Fibroblast of lung (primary cell): ENCODE results near the gene UGT2A3.

Source experiments
- CTCF ChIP-seq, 2 donors: IDR thresholded peaks in 1 of 2; conservative IDR thresholded peaks in 1 of 2; 1 replicate in 1 of 2; 2 replicates in 1 of 2; pipeline ENCODE4 v1.5.1; 2011 to 2012; ENCODE audit warnings: low read length in 2 of 2, control low read depth in 1 of 2, inconsistent platforms in 1 of 2, low read depth in 1 of 2, mild to moderate bottlenecking in 1 of 2
- EZH2 ChIP-seq: IDR thresholded peaks from 2 replicates; pipeline ENCODE4 v1.5.1; 2012; ENCODE audit warnings: low read length, control low read depth, mild to moderate bottlenecking; ENCODE audit errors: missing control alignments

GRCh38 chr4:68951078-68951805 lies at the start of gene UGT2A3:
- TF ChIP-seq CTCF (conservative IDR thresholded peaks at IDR 0.05 in 1 of 2, IDR thresholded peaks at IDR 0.05 in 1 of 2; ENCODE audit: low read depth in 1 of 2, low read length in 2 of 2), result no peak
- TF ChIP-seq EZH2, result no peak
